KMS-11 (cell line): ENCODE measurements around the gene C20orf141.
"Not testable (repeated sequence)": the region's sequence is repeated elsewhere in the genome, so short reads cannot be mapped to it uniquely, and the experiment has no call there.

ENCODE experiments used
- H2AFZ ChIP-seq: fragments of 200-600 bp; sonication (generic); 2 replicates; pipeline ENCODE4 v1.6.1; 2016; ENCODE audit warnings: antibody characterized with exemption, mixed run types, low read depth
- H3K27ac ChIP-seq: fragments of 200-600 bp; sonication (generic); 2 replicates; pipeline ENCODE4 v1.6.1; 2016; ENCODE audit warnings: mild to moderate bottlenecking, mixed run types
- H3K27me3 ChIP-seq: fragments of 200-600 bp; sonication (generic); 2 replicates; pipeline ENCODE4 v1.6.1; 2017; ENCODE audit warnings: mild to moderate bottlenecking, low read depth, mixed run types, moderate library complexity; ENCODE audit not compliant: insufficient read depth
- H3K36me3 ChIP-seq: fragments of 200-600 bp; sonication (generic); 2 replicates; pipeline ENCODE4 v1.6.1; 2017; ENCODE audit warnings: mild to moderate bottlenecking, mixed run types; ENCODE audit not compliant: insufficient read depth
- H3K4me1 ChIP-seq: fragments of 200-600 bp; sonication (generic); 2 replicates; pipeline ENCODE4 v1.6.1; 2016; ENCODE audit warnings: mild to moderate bottlenecking, low read depth, mixed run types; ENCODE audit not compliant: poor library complexity, severe bottlenecking
- H3K4me2 ChIP-seq: fragments of 200-600 bp; sonication (generic); 2 replicates; pipeline ENCODE4 v1.7.0; 2016; ENCODE audit warnings: mild to moderate bottlenecking, mixed run types
- H3K4me3 ChIP-seq: fragments of 200-600 bp; sonication (generic); IDR thresholded peaks from 2 replicates; pipeline ENCODE4 v1.6.1; 2017; ENCODE audit warnings: low read depth, low read length, mixed read lengths; ENCODE audit not compliant: insufficient read depth
- H3K79me2 ChIP-seq: fragments of 200-600 bp; sonication (generic); 2 replicates; pipeline ENCODE4 v1.6.1; 2016; ENCODE audit warnings: low read depth, mixed run types; ENCODE audit not compliant: insufficient read depth
- H3K9ac ChIP-seq: fragments of 200-600 bp; sonication (generic); 2 replicates; pipeline ENCODE4 v1.6.1; 2016; ENCODE audit warnings: mild to moderate bottlenecking, mixed run types
- H4K20me1 ChIP-seq: fragments of 200-600 bp; sonication (generic); 2 replicates; pipeline ENCODE4 v1.6.1; 2016; ENCODE audit warnings: mild to moderate bottlenecking, mixed run types; ENCODE audit not compliant: insufficient read depth
- TF ChIP-seq, protein P1 (sequence below): fragments of 200-600 bp; sonication (generic); conservative IDR thresholded peaks from 2 replicates; pipeline ENCODE4 v1.6.1; 2017; ENCODE audit warnings: low read depth, mild to moderate bottlenecking, antibody characterized with exemption, low read length, moderate library complexity, mixed read lengths

C20orf141 gene

GRCh38 chr20:2822073-2822472, 7.3 kb downstream of the C20orf141 start:
- TF ChIP-seq, protein P1, sequence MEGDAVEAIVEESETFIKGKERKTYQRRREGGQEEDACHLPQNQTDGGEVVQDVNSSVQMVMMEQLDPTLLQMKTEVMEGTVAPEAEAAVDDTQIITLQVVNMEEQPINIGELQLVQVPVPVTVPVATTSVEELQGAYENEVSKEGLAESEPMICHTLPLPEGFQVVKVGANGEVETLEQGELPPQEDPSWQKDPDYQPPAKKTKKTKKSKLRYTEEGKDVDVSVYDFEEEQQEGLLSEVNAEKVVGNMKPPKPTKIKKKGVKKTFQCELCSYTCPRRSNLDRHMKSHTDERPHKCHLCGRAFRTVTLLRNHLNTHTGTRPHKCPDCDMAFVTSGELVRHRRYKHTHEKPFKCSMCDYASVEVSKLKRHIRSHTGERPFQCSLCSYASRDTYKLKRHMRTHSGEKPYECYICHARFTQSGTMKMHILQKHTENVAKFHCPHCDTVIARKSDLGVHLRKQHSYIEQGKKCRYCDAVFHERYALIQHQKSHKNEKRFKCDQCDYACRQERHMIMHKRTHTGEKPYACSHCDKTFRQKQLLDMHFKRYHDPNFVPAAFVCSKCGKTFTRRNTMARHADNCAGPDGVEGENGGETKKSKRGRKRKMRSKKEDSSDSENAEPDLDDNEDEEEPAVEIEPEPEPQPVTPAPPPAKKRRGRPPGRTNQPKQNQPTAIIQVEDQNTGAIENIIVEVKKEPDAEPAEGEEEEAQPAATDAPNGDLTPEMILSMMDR: no peak
- no peak overlapping the region; the same call in 1 of the 2 replicates for H3K4me2 ChIP-seq
- H4K20me1 ChIP-seq: no peaks in the 10 kb centered on the region
- no peak overlapping the region for H2AFZ ChIP-seq
- no peaks in the 10 kb centered on the region for H3K79me2 ChIP-seq
- H3K4me1 ChIP-seq: peaks cover 20% of the 10 kb centered on the region
- no peak overlapping the region for H3K4me3 ChIP-seq
- H3K36me3 ChIP-seq: no peaks in the 10 kb centered on the region
- no peak overlapping the region for H3K9ac ChIP-seq
- no peaks in the 10 kb centered on the region for H3K27me3 ChIP-seq
- H3K27ac ChIP-seq: no peak overlapping the region

DNA sequence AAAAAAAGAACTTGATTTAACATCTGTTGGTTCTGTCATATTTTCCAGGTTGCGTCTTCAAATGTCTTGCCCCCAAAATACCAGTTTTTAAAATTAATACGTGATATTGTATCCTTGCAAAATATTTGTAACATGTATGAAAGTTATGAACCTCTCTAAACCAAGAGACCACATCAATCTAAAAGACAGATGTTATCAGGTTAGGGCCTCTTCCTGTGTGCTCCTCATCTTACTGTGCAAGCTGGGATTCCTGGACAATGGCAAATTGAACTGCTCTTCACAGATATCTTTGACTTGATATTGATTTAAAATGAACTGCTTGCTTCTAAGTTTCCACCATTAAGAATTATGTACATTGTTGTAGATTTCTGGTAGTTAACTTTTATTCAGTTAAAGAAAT, 11.0 kb downstream of the C20orf141 start:
- no peaks in the 10 kb centered on the region for H4K20me1 ChIP-seq
- H3K4me1 ChIP-seq: peaks cover 25% of the 10 kb centered on the region
- TF ChIP-seq, protein P1: no peak
- no peaks in the 10 kb centered on the region for H3K79me2 ChIP-seq
- no peaks in the 10 kb centered on the region for H3K36me3 ChIP-seq
- H3K27ac ChIP-seq: peak overlapping the region; percentile 67
- no peak overlapping the region for H3K9ac ChIP-seq
- H3K4me2 ChIP-seq: peak overlapping the region; percentile 95
- no peak overlapping the region for H3K4me3 ChIP-seq
- no peaks in the 10 kb centered on the region for H3K27me3 ChIP-seq
- no peak overlapping the region for H2AFZ ChIP-seq

GRCh38 chr20:2826655-2827054, 11.9 kb downstream of the C20orf141 start:
- Histone ChIP-seq H3K4me1 (peaks cover 22% of the 10 kb centered on the region), H3K4me3 (no peak overlapping the region), H3K27me3 (no peaks in the 10 kb centered on the region), H4K20me1 (no peaks in the 10 kb centered on the region), H3K79me2 (no peaks in the 10 kb centered on the region), H3K27ac (no peak overlapping the region), H3K9ac (no peak overlapping the region), H3K36me3 (no peaks in the 10 kb centered on the region), H2AFZ (no peak overlapping the region), H3K4me2 (peak overlapping the region; percentile 95)
- TF ChIP-seq, protein P1: no peak

DNA sequence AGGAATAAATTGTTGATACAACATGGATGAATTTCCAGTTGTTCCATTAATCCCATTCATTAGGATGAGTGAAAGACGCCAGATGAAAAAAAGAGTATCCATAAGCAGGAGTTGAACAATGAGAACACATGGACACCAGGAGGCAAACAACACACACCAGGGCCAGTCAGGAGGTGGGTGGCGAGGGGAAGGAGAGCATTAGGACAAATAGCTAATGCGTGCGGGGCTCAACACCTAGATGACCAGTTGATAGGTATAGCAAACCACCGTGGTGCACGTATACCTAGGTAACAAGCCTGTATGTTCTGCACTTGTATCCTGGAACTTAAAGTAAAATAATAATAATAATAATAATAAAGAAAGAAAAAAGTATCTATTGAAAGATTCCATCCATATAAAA, 14.6 kb downstream of the C20orf141 start:
- H3K36me3 ChIP-seq: no peaks in the 10 kb centered on the region
- no peak overlapping the region for H3K9ac ChIP-seq
- no peak overlapping the region for H3K27ac ChIP-seq
- TF ChIP-seq, protein P1: no peak
- H4K20me1 ChIP-seq: no peaks in the 10 kb centered on the region
- peaks cover 20% of the 10 kb centered on the region for H3K4me1 ChIP-seq
- H2AFZ ChIP-seq: no peak overlapping the region
- H3K4me2 ChIP-seq: no peak overlapping the region
- no peak overlapping the region for H3K4me3 ChIP-seq
- H3K79me2 ChIP-seq: no peaks in the 10 kb centered on the region
- H3K27me3 ChIP-seq: no peaks in the 10 kb centered on the region

DNA sequence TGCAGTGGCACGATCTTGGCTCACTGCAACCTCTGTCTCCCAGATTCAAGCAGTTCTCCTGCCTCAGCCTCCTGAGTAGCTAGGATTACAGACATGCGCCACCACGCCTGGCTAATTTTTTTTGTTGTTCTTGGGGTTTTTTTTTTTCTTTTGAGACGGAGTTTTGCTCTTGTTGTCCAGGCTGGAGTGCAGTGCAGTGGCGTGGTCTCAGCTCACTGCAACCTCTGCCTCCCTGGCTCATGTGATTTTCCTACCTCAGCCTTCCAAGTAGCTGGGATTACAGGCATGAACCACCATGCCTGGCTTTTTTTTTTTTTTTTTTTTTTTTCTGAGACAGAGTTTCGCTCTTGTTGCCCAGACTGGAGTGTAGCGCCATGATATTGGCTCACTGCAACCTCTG, 16.4 kb downstream of the C20orf141 start:
- H3K4me2 ChIP-seq, H3K27me3 ChIP-seq, H3K27ac ChIP-seq, H4K20me1 ChIP-seq, H3K9ac ChIP-seq, H2AFZ ChIP-seq, H3K4me3 ChIP-seq, H3K79me2 ChIP-seq, H3K36me3 ChIP-seq: not testable (repeated sequence)
- H3K4me1 ChIP-seq: peaks cover 14% of the 10 kb centered on the region
